Gastroesophageal sphincter (tissue), 2 donors: ENCODE measurements around the gene PIK3R1.
A peak's percentile ranks its signal among the peaks of the same experiment; 100 is the strongest.

Experiments
- EP300 ChIP-seq: sonication (generic); formaldehyde crosslinking; IDR thresholded peaks from one replicate; pipeline ENCODE4 v1.6.1; 2017; ENCODE audit warnings: antibody characterized with exemption, mild to moderate bottlenecking
- POLR2AphosphoS5 ChIP-seq: sonication (generic); formaldehyde crosslinking; IDR thresholded peaks from one replicate; pipeline ENCODE4 v1.6.1; 2017; ENCODE audit warnings: antibody characterized with exemption

DNA sequence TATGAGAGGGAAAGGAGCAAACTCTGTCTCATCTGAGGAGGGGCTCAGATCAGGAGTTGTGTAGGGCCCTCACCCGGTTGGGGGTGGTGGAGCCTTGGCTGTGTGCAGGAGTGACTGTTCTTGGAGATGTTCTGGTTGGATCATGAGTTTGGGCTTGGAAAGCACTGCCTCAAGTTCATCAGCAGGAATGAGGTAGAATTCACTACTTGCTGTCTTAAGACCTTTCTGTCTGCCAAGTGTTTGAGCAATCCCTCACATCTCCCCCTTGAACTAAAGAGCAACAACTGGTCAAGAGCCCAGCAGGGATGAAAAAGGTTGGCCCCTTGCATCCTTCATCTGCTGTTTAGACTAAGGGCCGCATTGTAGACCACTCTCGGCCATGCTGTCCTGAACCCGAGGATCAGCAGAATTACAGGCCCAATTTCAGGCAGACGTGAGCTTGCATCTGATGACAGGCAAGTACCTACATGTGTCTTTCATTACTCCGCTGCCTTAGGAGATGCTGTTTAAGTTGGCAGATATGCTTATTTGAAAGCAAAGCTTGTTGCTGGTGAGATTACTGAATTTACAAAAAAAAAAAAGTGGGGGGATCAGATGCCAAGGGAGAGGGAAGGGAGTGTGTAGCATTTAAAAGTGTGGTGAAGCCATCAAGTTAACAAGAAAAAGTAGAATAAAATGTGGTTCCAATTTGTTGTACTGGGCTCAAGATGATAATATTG, 36.4 kb downstream of the PIK3R1 start:
- TF ChIP-seq EP300, result no peak
- peak; percentile 65 for TF ChIP-seq POLR2AphosphoS5
